Transverse colon (tissue), 4 donors: ENCODE results near the gene BCL7C.

ENCODE experiments used
- CTCF ChIP-seq, 5 experiments: fragments of 200-600 bp in 3 of 5; fragments of 450-650 bp in 2 of 5; sonication (generic) in 3 of 5; IDR thresholded peaks; 1 replicate in 2 of 5; 2 replicates in 3 of 5; pipeline ENCODE4 v1.5.1; 2016 to 2017; ENCODE audit warnings: antibody characterized with exemption in 5 of 5, inconsistent platforms in 3 of 5, mild to moderate bottlenecking in 2 of 5, moderate library complexity in 1 of 5
- EP300 ChIP-seq: sonication (generic); formaldehyde crosslinking; IDR thresholded peaks from one replicate; pipeline ENCODE4 v1.6.1; 2017; ENCODE audit warnings: antibody characterized with exemption, low read depth
- POLR2A ChIP-seq: fragments of 450-650 bp; IDR thresholded peaks from one replicate; pipeline ENCODE4 v1.6.1; 2016; ENCODE audit warnings: antibody characterized with exemption, mild to moderate bottlenecking, moderate library complexity
- POLR2AphosphoS5 ChIP-seq, 3 donors: sonication (generic); formaldehyde crosslinking; IDR thresholded peaks; one replicate each; pipeline ENCODE4 v1.6.1; 2016; ENCODE audit warnings: antibody characterized with exemption in 3 of 3

GRCh38 chr16:30874244-30874820 lies 19.5 kb downstream of the BCL7C start:
- no peak for TF ChIP-seq EP300
- TF ChIP-seq POLR2A, result no peak
- no peak for TF ChIP-seq CTCF (IDR thresholded peaks at IDR 0.05)
- no peak for TF ChIP-seq POLR2AphosphoS5 (IDR thresholded peaks at IDR 0.05)
